ENCODE data around the gene TGM5.

GRCh38 chr15:43193710-43194109 lies 73.0 kb downstream of the TGM5 start:
- no peak for TF ChIP-seq EP300 (IDR thresholded peaks at IDR 0.05)
- no peak for TF ChIP-seq CTCF (IDR thresholded peaks at IDR 0.05)
